Skeletal muscle satellite cell (primary cell): ENCODE data around the gene NMRK2.

Experiments used
- H3K27me3 ChIP-seq: 2 replicates; pipeline ENCODE4 v1.7.0; 2013; ENCODE audit warnings: low read length; ENCODE audit not compliant: control insufficient read depth, insufficient read depth
- H3K36me3 ChIP-seq: 2 replicates; pipeline ENCODE4 v1.7.0; 2013; ENCODE audit warnings: mild to moderate bottlenecking, control low read depth, low read length; ENCODE audit not compliant: insufficient read depth
- H3K4me1 ChIP-seq: 2 replicates; pipeline ENCODE4 v1.7.0; 2013; ENCODE audit warnings: low read length; ENCODE audit not compliant: control insufficient read depth, insufficient read depth
- H3K4me2 ChIP-seq: 2 replicates; pipeline ENCODE4 v1.7.0; 2013; ENCODE audit warnings: mild to moderate bottlenecking, low read length
- H3K4me3 ChIP-seq: 2 replicates; pipeline ENCODE4 v1.7.0; 2013; ENCODE audit warnings: low read length
- H3K9ac ChIP-seq: 2 replicates; pipeline ENCODE4 v1.7.0; 2013; ENCODE audit warnings: mild to moderate bottlenecking, low read depth, low read length, moderate library complexity
- H3K9me3 ChIP-seq: replicated peaks from 2 replicates; pipeline ENCODE4 v1.7.0; 2013; ENCODE audit warnings: mild to moderate bottlenecking, control low read depth, low read length

The NMRK2 gene

DNA sequence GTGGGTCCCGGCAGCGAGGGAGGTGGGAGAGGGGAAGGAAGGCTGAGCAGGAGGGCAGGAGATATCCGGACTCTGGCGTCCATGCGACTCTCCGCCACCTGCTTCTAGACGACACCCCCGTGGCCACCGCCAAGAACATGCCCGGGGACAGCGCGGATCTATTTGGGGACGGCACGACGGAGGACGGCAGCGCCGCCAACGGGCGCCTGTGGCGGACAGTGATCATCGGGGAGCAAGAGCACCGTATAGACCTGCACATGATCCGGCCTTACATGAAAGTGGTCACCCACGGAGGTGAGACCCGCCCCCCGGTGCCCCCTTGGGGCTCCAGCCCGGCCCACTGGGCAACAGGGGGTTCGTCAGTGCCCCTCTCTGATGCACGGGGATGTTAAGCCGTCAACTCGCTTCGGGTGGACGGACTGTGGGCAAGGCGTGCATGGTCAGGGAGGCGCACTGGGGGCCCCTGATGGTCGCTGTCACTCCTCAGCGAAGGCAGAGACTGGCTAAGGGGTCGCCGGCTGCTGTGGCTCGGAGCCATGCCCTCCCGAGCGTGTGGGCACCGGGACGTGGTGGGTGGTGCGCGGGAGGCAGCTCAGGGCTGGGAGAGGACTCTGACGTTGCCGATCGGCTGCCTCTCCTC lies 25.1 kb upstream of the NMRK2 start:
- Histone ChIP-seq H3K4me1 (no peaks in the 10 kb centered on the region), H3K9me3 (no peaks in the 10 kb centered on the region), H3K4me3 (no peak overlapping the region), H3K9ac (no peak overlapping the region), H3K36me3 (no peaks in the 10 kb centered on the region), H3K27me3 (peaks cover under 1% of the 10 kb centered on the region), H3K4me2 (no peak overlapping the region)

DNA sequence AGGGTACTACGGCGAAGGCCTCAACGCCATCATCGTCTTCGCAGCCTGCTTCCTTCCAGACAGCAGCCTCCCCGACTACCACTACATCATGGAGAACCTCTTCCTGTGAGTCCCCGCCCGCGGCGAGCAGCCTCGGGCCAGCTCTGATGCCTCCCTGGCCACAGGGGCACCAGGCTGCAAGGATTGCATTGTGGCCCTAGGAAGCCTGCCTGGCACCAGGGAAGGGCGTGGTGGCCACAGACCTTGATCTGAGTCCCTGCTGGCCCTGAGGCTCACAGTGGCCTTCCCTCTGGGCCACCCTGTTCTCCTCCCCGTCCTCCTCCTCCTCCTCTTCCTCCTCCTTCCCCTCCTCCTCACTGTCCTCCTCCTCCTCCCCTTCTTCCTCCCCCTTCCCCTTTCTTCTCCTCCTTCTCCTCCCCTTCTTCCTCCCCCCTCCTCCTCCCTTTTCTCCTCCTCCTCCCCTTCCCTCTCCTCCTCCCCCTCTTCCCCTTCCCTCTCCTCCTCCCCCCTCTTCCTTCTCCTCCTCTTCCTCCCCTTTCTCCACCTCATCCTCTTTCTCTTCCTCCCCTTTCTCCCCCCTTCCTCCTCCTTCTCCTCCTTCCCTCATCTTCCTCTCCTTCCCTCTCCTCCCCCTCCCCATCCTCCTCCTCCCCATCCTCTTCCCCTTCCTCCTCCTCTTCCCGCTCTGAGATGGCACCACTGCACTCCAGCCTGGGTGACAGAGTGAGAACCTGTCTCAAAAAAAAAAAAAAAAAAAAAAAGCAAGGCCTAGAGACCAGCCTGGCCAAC lies 24.4 kb upstream of the NMRK2 start:
- Histone ChIP-seq H3K27me3 (peaks cover under 1% of the 10 kb centered on the region), H3K9ac (no peak overlapping the region), H3K4me3 (no peak overlapping the region), H3K4me1 (no peaks in the 10 kb centered on the region), H3K4me2 (no peak overlapping the region), H3K9me3 (no peaks in the 10 kb centered on the region), H3K36me3 (no peaks in the 10 kb centered on the region)

- Histone ChIP-seq H3K36me3 (no peaks in the 10 kb centered on the region), H3K27me3 (peaks cover 2% of the 10 kb centered on the region), H3K9me3 (no peaks in the 10 kb centered on the region), H3K4me2 (no peak overlapping the region), H3K4me1 (no peaks in the 10 kb centered on the region), H3K4me3 (no peak overlapping the region), H3K9ac (no peak overlapping the region)
Measured at GRCh38 chr19:3910105-3910504, 22.8 kb upstream of the NMRK2 start.

GRCh38 chr19:3914199-3914598 lies 18.7 kb upstream of the NMRK2 start:
- no peaks in the 10 kb centered on the region for H3K4me1 ChIP-seq
- no peak overlapping the region for H3K4me3 ChIP-seq

GRCh38 chr19:3916033-3916432 lies 16.8 kb upstream of the NMRK2 start:
- H3K4me3 ChIP-seq = no peak overlapping the region

More at GRCh38 chr19:3914199-3914598, 18.7 kb upstream of the NMRK2 start:
- no peaks in the 10 kb centered on the region for H3K9me3 ChIP-seq
- H3K9ac ChIP-seq = no peak overlapping the region
- no peaks in the 10 kb centered on the region for H3K36me3 ChIP-seq
- peaks cover 2% of the 10 kb centered on the region for H3K27me3 ChIP-seq
- no peak overlapping the region for H3K4me2 ChIP-seq

GRCh38 chr19:3919793-3920192 lies 13.1 kb upstream of the NMRK2 start:
- no peaks in the 10 kb centered on the region for H3K27me3 ChIP-seq
- H3K4me3 ChIP-seq = no peak overlapping the region
- no peak overlapping the region for H3K9ac ChIP-seq
- no peak overlapping the region for H3K4me2 ChIP-seq
- H3K4me1 ChIP-seq = no peaks in the 10 kb centered on the region
- no peaks in the 10 kb centered on the region for H3K36me3 ChIP-seq
- H3K9me3 ChIP-seq = peaks cover under 1% of the 10 kb centered on the region

More at GRCh38 chr19:3916033-3916432, 16.8 kb upstream of the NMRK2 start:
- Histone ChIP-seq H3K9me3 (no peaks in the 10 kb centered on the region), H3K36me3 (no peaks in the 10 kb centered on the region), H3K4me1 (no peaks in the 10 kb centered on the region), H3K4me2 (no peak overlapping the region), H3K9ac (no peak overlapping the region), H3K27me3 (peaks cover 2% of the 10 kb centered on the region)

- no peak overlapping the region for H3K9ac ChIP-seq
- H3K4me3 ChIP-seq = no peak overlapping the region
- peaks cover 5% of the 10 kb centered on the region for H3K9me3 ChIP-seq
- H3K36me3 ChIP-seq = no peaks in the 10 kb centered on the region
- H3K4me2 ChIP-seq = no peak overlapping the region
- no peaks in the 10 kb centered on the region for H3K4me1 ChIP-seq
- peaks cover 6% of the 10 kb centered on the region for H3K27me3 ChIP-seq
Measured at GRCh38 chr19:3923096-3923758, 9.6 kb upstream of the NMRK2 start.

GRCh38 chr19:3923912-3924311 lies 9.0 kb upstream of the NMRK2 start:
- no peaks in the 10 kb centered on the region for H3K36me3 ChIP-seq
- H3K4me1 ChIP-seq = no peaks in the 10 kb centered on the region
- no peak overlapping the region for H3K9ac ChIP-seq
- H3K4me2 ChIP-seq = no peak overlapping the region
- H3K27me3 ChIP-seq = peaks cover 6% of the 10 kb centered on the region
- H3K4me3 ChIP-seq = no peak overlapping the region
- H3K9me3 ChIP-seq = peaks cover 5% of the 10 kb centered on the region

- H3K4me1 ChIP-seq = no peaks in the 10 kb centered on the region
- H3K36me3 ChIP-seq = no peaks in the 10 kb centered on the region
- H3K27me3 ChIP-seq = peaks cover 22% of the 10 kb centered on the region
- no peaks in the 10 kb centered on the region for H3K9me3 ChIP-seq
- H3K9ac ChIP-seq = no peak overlapping the region
- H3K4me3 ChIP-seq = no peak overlapping the region
- no peak overlapping the region for H3K4me2 ChIP-seq
Measured at GRCh38 chr19:3931041-3931440, 1.8 kb upstream of the NMRK2 start.

- Histone ChIP-seq H3K9me3 (no peaks in the 10 kb centered on the region), H3K4me2 (no peak overlapping the region), H3K27me3 (peaks cover 15% of the 10 kb centered on the region), H3K9ac (no peak overlapping the region), H3K4me3 (no peak overlapping the region), H3K36me3 (no peaks in the 10 kb centered on the region), H3K4me1 (no peaks in the 10 kb centered on the region)
Measured at GRCh38 chr19:3936506-3937442, 3.9 kb downstream of the NMRK2 start.
